ENCODE measurements around the gene SMIM14. TPM values are rescaled to one million over a fixed set of nuclear protein-coding genes. Genes with fewer than 3 reads are reported as not detected.

The SMIM14 gene
- total and polyA plus RNA-seq, 9 of the 15 experiments (the other 6 are each of a cell fraction or from before 2014, with no cell fraction given), result 0.98 to 3.7 (median 2.2) TPM

- no peak for ATAC-seq
- H3K4me3 ChIP-seq, result no peak overlapping the region
- TF ChIP-seq YY1 (IDR thresholded peaks at IDR 0.05; ENCODE audit: borderline replicate concordance in 1 of 3, control insufficient read depth in 1 of 3, extremely low read depth in 1 of 3, insufficient read depth in 3 of 3, insufficient read length in 1 of 3, insufficient replicate concordance in 2 of 3, low read depth in 1 of 3, low read length in 2 of 3) (no peak), DPF2 (IDR thresholded peaks at IDR 0.05) (no peak), TCF7L2 (IDR thresholded peaks at IDR 0.05; ENCODE audit: low read depth, low read length) (no peak), OTX1 (CRISPR knock-in tag; IDR thresholded peaks at IDR 0.05) (no peak), SNRNP70 (optimal IDR thresholded peaks at IDR 0.05; ENCODE audit: low read depth, low read length) (no peak)
- H3K27me3 ChIP-seq (ENCODE audit: control insufficient read depth in 2 of 2, insufficient read depth in 2 of 2, low read length in 2 of 2), result no peaks in the 10 kb centered on the region
- H3K9me1 ChIP-seq (ENCODE audit: control insufficient read depth, insufficient read depth, low read length), result no peaks in the 10 kb centered on the region
- no peaks in the 10 kb centered on the region for H3K9me3 ChIP-seq (replicated peaks; ENCODE audit: control insufficient read depth, insufficient read depth, low read depth, low read length)
- no peak for FAIRE-seq
- no peaks in the 10 kb centered on the region for H3K36me3 ChIP-seq (ENCODE audit: control insufficient read depth, insufficient read depth, low read length)
- H3K27ac ChIP-seq (ENCODE audit: extremely low read depth, low read depth, low read length), result no peak overlapping the region
- WGBS (ENCODE audit: insufficient coverage, low coverage, missing lambda C conversion rate), result 19% methylated on average over 2 of the region's 2 CpGs
- in situ Hi-C loops (cut with MboI) (no loop called here), intact Hi-C loops (cut with micrococcal nuclease) (no loop called here)
- H3K4me2 ChIP-seq (ENCODE audit: insufficient read depth, low read length), result no peak overlapping the region
- ChIA-PET POLR2A (interaction anchor here (0.6 to 0.9 kb wide), 3 partner anchors 12 to 72 kb away, joined by 3 to 5 read pairs (median 3); no protein-coding TSS in a partner anchor), CTCF (ENCODE audit: low intra/inter-chr PET ratio) (no interaction called here)
- H3K79me2 ChIP-seq (ENCODE audit: control insufficient read depth, insufficient read depth, low read length), result no peaks in the 10 kb centered on the region
- DNase-seq (ENCODE audit: extremely low read depth in 1 of 4, low spot score in 3 of 4), result no peak
- no peak overlapping the region for H3K9ac ChIP-seq (ENCODE audit: insufficient read depth in 1 of 2, low read depth in 2 of 2, low read length in 2 of 2)
- no peaks in the 10 kb centered on the region for H4K20me1 ChIP-seq (replicated peaks; ENCODE audit: control insufficient read depth, insufficient read depth, low read length)
- H2AFZ ChIP-seq (ENCODE audit: low read depth, low read length), result no peak overlapping the region
- BruUV-seq (replicated peaks), result no TSS peak
- H3K4me1 ChIP-seq (replicated peaks in 1 of 2; ENCODE audit: control insufficient read depth in 2 of 2, insufficient read depth in 2 of 2, low read length in 2 of 2), result peaks cover 5 to 8% of the 10 kb centered on the region in 2 experiments; a peak in 3 of 5 replicates
Measured at GRCh38 chr4:39641451-39641850, 2.8 kb upstream of the SMIM14 start.

Data from K562 (cell line).